GM11168 (cell line): Measurements from ENCODE around the gene CDH4.

ENCODE experiments used
- in situ Hi-C: fragments of 300-500 bp; cut with MboI; formaldehyde crosslinking; loops from one replicate; pipeline ENCODE4 v1.12.0; 2022; ENCODE audit warnings: low sequenced_read_pairs; ENCODE audit not compliant: unreplicated experiment

Gene CDH4

DNA sequence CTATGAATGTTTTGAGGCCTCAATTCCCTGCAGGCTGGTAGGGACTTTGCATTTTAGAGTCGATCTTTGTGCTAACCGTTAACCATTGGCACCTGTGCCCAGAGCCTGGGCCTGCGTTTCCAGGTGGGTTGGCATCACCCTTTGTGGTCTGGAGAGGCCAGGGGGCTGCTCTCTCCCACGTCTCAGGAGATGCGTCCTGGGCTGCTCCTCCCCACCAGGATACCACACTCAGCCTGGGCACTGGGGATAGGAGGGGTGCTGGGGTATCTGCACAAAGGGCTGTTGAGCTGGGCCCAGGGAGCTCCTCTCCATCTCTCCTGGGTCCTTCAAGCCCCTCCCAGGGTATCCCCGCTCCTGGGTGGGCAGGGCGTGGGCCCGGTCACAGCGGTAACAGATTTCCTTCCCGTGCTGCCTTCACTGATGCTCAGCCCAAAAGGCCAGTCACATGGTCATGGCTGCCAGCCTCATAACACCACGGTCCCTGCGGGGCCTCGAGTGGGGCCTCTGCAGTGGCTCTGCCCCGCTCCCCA is 547.4 kb downstream of the CDH4 start:
- in situ Hi-C loops, result no loop called here

GRCh38 chr20:61799928-61800327 is 547.9 kb downstream of the CDH4 start:
- in situ Hi-C loops, result no loop called here

- in situ Hi-C loops, result no loop called here
Observed at GRCh38 chr20:61800359-61801064, 548.5 kb downstream of the CDH4 start.

GRCh38 chr20:61801065-61801360 is 549.0 kb downstream of the CDH4 start:
- in situ Hi-C loops, result no loop called here

GRCh38 chr20:61801428-61801827 is 549.4 kb downstream of the CDH4 start:
- in situ Hi-C loops, result no loop called here

DNA sequence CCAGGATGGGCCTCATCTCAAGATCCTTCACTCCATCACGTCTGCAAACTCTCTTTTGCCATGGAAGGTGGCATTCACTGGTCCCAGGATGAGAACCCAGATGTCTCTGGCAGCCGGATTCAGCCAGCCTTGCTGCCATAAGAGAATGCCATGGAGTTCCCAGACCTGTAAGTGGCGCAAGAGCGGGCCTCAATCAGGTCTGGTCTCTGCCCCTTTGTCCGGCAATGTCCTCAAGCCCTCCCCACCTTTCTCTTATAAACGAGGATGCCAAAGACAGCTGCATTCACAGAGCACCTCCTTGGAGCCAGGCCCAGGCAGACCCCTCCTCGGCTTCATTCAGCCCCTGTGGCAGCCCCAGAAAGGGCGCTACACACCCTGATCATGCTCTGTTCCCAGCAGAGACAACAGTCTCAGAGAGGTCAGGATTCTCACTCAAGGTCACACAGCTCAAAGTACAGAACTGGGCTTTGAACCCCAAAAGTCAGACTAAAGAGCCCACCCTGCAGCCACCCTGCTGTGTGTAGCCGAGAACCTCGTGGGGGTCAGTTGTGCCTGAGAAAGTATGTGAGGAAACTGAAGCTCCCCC is 549.9 kb downstream of the CDH4 start:
- in situ Hi-C loops, result no loop called here

DNA sequence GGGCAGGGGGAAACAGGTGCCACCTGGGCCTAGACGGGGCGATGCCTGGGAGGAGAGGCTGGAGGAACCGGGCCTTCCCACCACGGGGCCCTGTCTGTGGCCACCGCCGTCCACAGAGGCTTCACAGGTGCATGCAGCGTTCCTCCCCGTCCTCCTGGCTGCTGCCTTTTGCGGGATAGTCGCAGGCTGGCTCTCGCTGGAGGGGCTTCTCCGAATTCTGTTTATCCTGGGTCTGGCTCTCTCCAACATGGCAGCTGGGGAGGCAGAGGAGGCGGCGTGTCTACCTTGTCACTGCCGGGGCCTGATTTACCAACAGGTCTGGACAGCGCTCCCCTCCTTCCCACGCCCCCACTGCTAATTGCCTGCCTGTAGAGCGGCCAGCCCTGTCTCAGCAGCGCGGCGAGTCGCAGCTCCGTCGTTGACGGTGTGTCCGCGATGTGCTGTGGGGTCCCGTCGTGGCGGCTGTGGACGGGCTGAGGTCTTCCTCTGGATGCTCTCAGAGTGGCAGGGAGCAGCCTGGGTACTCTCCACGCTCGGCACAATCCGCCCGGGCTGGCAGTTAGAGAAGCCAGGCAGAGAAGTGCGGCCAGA is 550.8 kb downstream of the CDH4 start:
- in situ Hi-C loops, result no loop called here

GRCh38 chr20:61803416-61803914 is 551.4 kb downstream of the CDH4 start:
- in situ Hi-C loops, result no loop called here

DNA sequence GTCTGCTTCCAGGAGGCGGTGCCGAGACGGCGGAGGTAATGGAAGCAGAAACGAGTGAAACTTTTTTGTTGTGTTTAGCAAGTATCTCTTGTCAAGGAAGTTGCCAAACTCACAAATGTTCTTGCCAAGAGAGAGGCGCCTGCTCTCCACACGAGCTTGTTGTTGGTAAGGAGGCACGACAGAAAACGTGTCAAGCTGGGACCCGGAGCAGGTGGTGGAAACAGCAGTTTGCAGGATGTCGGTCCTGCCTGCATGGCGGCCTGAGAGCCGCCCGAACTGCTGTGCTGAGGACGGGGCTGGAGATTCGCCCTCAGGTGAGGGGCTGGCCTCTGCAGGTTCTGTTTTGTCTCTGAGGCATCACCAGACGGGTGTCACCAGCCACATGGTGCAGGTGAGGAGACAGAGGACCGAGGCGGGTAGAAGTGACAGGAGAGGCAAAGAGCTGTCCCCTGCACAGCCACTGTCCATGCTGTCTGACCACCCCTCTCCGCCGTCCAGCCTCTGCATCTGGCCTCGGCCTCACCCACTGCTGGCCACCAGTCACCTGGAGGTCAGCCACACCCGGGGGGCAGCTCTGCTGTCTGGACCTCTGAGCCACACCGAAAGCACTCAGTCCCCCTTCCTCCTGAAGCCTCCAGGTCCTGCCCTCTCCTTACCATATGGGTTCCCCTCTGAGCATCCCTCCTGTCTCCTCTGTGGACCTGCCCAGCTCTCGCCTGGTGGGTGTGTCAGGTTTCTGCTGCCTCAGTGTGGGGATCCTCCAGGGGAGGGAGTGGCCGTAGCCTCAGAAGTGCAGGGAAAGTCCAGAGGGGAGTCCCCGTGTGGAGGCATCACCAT is 552.1 kb downstream of the CDH4 start:
- in situ Hi-C loops, result no loop called here

- in situ Hi-C loops, result no loop called here
Observed at GRCh38 chr20:61804752-61805295, 552.8 kb downstream of the CDH4 start.

DNA sequence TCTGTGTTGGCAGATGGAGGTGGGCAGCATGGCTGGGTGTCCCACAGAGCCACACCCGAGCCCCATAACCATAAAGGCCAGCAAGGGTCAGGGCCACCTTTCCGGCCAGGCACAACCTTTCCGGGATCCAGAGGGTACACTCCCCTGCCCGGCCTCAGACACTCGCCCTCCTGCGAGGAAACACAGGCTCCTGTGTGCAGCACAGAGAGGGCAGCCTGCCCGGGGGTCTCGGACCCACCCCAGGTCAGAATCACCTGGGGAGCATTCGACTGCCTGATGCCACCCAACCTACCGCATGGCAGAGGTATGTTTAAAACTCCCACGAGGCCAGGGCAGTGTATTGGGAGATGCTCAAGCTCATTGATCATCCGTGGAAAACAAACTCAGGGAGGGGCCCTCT is 553.3 kb downstream of the CDH4 start:
- in situ Hi-C loops, result no loop called here

DNA sequence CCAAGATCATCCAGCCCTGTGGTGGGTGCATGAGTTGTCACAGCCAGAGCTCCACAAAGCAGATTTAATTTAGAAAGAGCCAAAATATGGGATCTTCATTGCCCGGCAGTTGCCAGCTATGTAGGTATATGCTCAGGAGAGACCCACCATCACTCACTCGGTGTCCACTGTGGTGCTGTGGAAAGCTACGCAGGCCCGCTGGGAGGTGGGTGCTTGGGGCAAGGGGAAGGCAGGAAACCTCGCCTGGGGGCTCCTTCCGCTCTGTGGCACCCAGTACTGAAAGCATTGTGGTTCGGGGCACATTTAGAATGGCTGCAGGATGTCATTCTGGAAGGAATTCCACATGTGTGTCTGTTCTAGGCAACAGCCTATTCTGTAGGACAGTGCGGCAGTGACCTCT is 553.7 kb downstream of the CDH4 start:
- in situ Hi-C loops, result no loop called here

GRCh38 chr20:61806314-61806713 is 554.3 kb downstream of the CDH4 start:
- in situ Hi-C loops, result no loop called here

GRCh38 chr20:61806995-61807394 is 554.9 kb downstream of the CDH4 start:
- in situ Hi-C loops, result no loop called here

GRCh38 chr20:61807471-61808160 is 555.6 kb downstream of the CDH4 start:
- in situ Hi-C loops, result no loop called here

- in situ Hi-C loops, result no loop called here
Observed at GRCh38 chr20:61808447-61808846, 556.4 kb downstream of the CDH4 start.

GRCh38 chr20:61809006-61809770 is 557.1 kb downstream of the CDH4 start:
- in situ Hi-C loops, result no loop called here

- in situ Hi-C loops, result no loop called here
Observed at GRCh38 chr20:61810066-61810737, 558.1 kb downstream of the CDH4 start.

GRCh38 chr20:61810738-61811135 is 558.7 kb downstream of the CDH4 start:
- in situ Hi-C loops, result no loop called here
